Heart left ventricle (tissue), 16 donors: ENCODE results near the gene VRTN. TPM values are rescaled to one million over a fixed set of nuclear protein-coding genes. Genes with fewer than 3 reads are reported as not detected.

Experiments
- ATAC-seq, 4 donors: fragments of 200-7000 bp; cut with Tn5 transposase; one replicate each; pipeline ENCODE4 v1.9.1; 2020 to 2022; ENCODE audit warnings: moderate library complexity in 4 of 4, mild to moderate bottlenecking in 3 of 4, moderate number of reproducible peaks in 1 of 4
- DNase-seq, 5 donors: peaks; one replicate each; pipeline ENCODE4 v3.0.0-alpha.2; 2020
- H3K27ac ChIP-seq, 12 donors: fragments of 200-600 bp; sonication (generic) in 4 of 12; one replicate each; pipeline versions ENCODE4 v1.5.0 to v1.8.0; 2016 to 2022; ENCODE audit warnings: mild to moderate bottlenecking in 2 of 12
- H3K27me3 ChIP-seq, 9 donors: fragments of 200-600 bp; sonication (generic) in 2 of 9; one replicate each; pipeline versions ENCODE4 v1.5.1 to v1.8.0; 2016 to 2022; ENCODE audit warnings: mild to moderate bottlenecking in 3 of 9
- H3K36me3 ChIP-seq, 9 donors: fragments of 200-600 bp; sonication (generic) in 2 of 9; one replicate each; pipeline versions ENCODE4 v1.5.0 to v1.8.0; 2018 to 2022; ENCODE audit warnings: mild to moderate bottlenecking in 2 of 9
- H3K4me1 ChIP-seq, 12 donors: fragments of 200-600 bp; sonication (generic) in 4 of 12; one replicate each; pipeline versions ENCODE4 v1.5.0 to v1.8.0; 2016 to 2022; ENCODE audit warnings: mild to moderate bottlenecking in 3 of 12
- H3K4me3 ChIP-seq, 12 donors: fragments of 200-600 bp; sonication (generic) in 4 of 12; one replicate each; pipeline versions ENCODE4 v1.5.0 to v1.8.0; 2017 to 2022; ENCODE audit warnings: mild to moderate bottlenecking in 9 of 12, moderate library complexity in 4 of 12
- H3K9me3 ChIP-seq, 12 donors: fragments of 200-600 bp; sonication (generic) in 4 of 12; one replicate each; pipeline versions ENCODE4 v1.5.0 to v1.8.0; 2016 to 2022; ENCODE audit warnings: mild to moderate bottlenecking in 1 of 12
- POLR2A ChIP-seq, 2 donors: fragments of 450-650 bp; IDR thresholded peaks; one replicate each; pipeline ENCODE4 v1.6.1; 2017; ENCODE audit warnings: antibody characterized with exemption in 2 of 2, mild to moderate bottlenecking in 2 of 2, moderate library complexity in 2 of 2
- WGBS, 4 donors: extraction: QIAGEN DNeasy Blood & Tissue Kit in 2 of 4; methylation state at CpG; one replicate each; pipeline versions ENCODE4 v1.1.5 to v1.1.7; 2013 to 2018; 5-methylcytosine and 5-hydroxymethylcytosine counted together
- intact Hi-C, 10 donors: fragments of 100-400 bp; cut with DNase I; formaldehyde crosslinking; loops; one replicate each; pipeline versions ENCODE4 v1.11.1 to v1.14.2; 2022
- polyA plus RNA-seq, 2 donors: library from polyadenylated mRNA; stranded (reverse); fragments of 200-250 nt; gene quantifications; one replicate each; pipeline ENCODE4 v1.2.3, GENCODE V29; 2013
- total RNA-seq, 9 donors: library from RNA; depleted of rRNA in 2 of 9; stranded (reverse); fragments of >200 nt in 2 of 9; fragmentation: NEBNext Ultra II Directional in 3 of 9; extraction: Animal tissue kit (Norgen Biotek cat#: 25700) in 3 of 9; gene quantifications; one replicate each; pipeline versions ENCODE4 v1.1.0 to v1.2.4, GENCODE V29; 2016 to 2023
- TF ChIP-seq, protein P1 (sequence below), 12 donors: fragments of 200-600 bp; sonication (generic) in 4 of 12; IDR thresholded peaks; one replicate each; pipeline versions ENCODE4 v1.5.0 to v1.8.0; 2018 to 2022; ENCODE audit warnings: antibody characterized with exemption in 12 of 12, mild to moderate bottlenecking in 5 of 12
- donor health status: ischemic (EF 13 %, LVEDD 7.1; RV severe dilation, severe dysfunction).
- donor health status: healthy with polysubstance abuse.
- donor health status: DM: no; HTN: yes; CAD: no.
- donor health status: DM: no; HTN: no; CAD: no.
- donor health status: ischemic (EF 25% LVEDD 6.9; RV normal size, moderate dysfunction).
- donor health status: ischemic (EF 25% LVEDD 5.7; RV mildly dilated, moderate dysfunction).
- donor health status: healthy.
- donor health status: DM: yes; HTN: yes; CAD: no.
- donor health status: ischemic (EF 35%, LVEDD 5.7; RV mildly dilated, moderate dysfunction).
- donor health status: nonischemic (EF 11% LVEDD 7.7; RV severe dilation, severe dysfunction).
- donor health status: DM: yes; HTN: yes; CAD: no.
- donor health status: PGD.
- donor health status: ischemic (EF 29% LVEDD 5.4; RV normal size, mild dysfunction).
- donor health status: nonischemic (EF 23%, LVEDD 6.1; RV moderate dilation, normal function).

The VRTN gene
- total and polyA plus RNA-seq, 11 donors, result not detected

DNA sequence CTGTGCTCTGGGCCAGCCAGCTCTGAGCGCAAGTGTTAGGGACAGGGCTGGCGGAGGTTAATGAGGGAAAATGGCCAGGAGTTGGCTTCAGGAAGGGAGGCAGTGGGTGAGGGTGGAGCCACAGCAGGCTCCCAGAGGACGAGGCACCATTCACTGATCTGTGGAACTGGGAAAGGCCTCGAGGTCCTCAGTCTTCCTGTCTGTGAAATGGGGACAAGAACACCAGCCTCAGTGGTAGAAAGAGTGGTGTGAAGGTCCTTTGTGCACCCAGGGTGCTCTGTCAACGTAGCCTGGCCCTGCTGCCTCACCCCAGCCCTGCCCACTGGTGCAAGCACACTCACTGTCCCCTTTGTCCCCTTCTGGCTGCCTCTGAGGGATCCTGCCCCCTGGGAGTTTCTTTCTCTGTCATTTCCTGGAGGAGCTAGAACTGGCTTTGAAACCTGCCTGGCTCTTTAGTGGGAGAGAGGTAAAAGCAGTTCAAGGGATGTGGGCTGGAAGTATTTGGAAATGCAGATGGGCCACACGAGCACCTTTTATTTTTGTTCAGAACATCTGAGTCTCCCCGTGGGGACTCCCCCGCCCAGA lies 52.7 kb downstream of the VRTN start:
- no peak for ATAC-seq
- DNase-seq, result no peak
- WGBS, 4 donors, result 38 to 48% (median 40%) methylated on average over 8 of the region's 8 CpGs
- no peaks in the 10 kb centered on the region for H3K36me3 ChIP-seq
- intact Hi-C loops, result no loop called here
- no peak overlapping the region for H3K4me3 ChIP-seq
- H3K9me3 ChIP-seq, result no peaks in the 10 kb centered on the region
- H3K27ac ChIP-seq, result peak overlapping the region in 2 of 12 donors; percentile 6 to 54
- H3K27me3 ChIP-seq, result peaks cover 0 to 5% (median 0%) of the 10 kb centered on the region in 9 donors
- no peak for TF ChIP-seq POLR2A (IDR thresholded peaks at IDR 0.05)
- TF ChIP-seq, protein P1, sequence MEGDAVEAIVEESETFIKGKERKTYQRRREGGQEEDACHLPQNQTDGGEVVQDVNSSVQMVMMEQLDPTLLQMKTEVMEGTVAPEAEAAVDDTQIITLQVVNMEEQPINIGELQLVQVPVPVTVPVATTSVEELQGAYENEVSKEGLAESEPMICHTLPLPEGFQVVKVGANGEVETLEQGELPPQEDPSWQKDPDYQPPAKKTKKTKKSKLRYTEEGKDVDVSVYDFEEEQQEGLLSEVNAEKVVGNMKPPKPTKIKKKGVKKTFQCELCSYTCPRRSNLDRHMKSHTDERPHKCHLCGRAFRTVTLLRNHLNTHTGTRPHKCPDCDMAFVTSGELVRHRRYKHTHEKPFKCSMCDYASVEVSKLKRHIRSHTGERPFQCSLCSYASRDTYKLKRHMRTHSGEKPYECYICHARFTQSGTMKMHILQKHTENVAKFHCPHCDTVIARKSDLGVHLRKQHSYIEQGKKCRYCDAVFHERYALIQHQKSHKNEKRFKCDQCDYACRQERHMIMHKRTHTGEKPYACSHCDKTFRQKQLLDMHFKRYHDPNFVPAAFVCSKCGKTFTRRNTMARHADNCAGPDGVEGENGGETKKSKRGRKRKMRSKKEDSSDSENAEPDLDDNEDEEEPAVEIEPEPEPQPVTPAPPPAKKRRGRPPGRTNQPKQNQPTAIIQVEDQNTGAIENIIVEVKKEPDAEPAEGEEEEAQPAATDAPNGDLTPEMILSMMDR (IDR thresholded peaks at IDR 0.05), result no peak
- H3K4me1 ChIP-seq, result peaks cover 0 to 27% (median 12%) of the 10 kb centered on the region in 12 donors

DNA sequence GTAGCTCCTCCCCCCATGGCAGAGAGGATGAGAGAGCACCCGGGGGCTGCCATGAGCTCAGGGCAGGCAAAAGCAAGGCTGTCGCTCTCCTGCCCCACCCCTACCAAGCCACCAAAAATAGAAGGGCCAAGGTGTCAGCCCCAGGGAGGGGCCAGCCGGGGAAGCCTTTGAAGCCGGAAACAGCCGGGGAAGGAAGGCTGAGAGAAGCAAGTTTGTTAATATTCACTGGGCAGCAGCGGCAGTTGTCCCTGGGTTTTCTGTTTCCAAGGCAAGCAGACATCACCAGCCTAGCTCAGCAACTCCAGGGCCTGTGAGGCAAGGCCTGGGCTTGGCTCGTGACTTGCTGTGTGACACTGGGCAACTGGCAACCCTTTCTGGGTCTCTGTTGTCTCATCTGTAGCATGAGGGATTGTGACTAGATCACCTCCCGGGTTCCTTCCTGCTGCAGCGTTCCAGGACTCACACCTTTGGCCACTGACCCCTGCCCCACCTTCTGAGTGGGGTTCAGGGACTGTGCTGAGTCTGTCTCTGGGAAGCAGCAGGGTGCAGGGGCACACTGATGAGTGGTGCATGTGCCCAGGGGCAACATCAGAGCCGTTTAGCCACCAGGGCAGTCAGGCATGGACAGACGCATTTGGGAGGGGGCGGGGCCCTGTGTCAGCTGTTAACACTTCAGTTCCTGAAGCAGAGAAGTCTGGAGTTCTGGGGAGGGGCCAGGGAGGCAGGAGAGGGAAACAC lies 53.4 kb downstream of the VRTN start:
- DNase-seq (peak in 4 of 5 donors; percentile 29 to 45 (median 38)), ATAC-seq (peak in 3 of 4 donors; percentile 60 to 76 (median 65))
- Histone ChIP-seq H3K27ac (peak overlapping the region in 2 of 12 donors; percentile 6 to 54), H3K9me3 (no peaks in the 10 kb centered on the region), H3K4me1 (peaks cover 0 to 27% (median 12%) of the 10 kb centered on the region in 12 donors), H3K27me3 (peaks cover 0 to 5% (median 0%) of the 10 kb centered on the region in 9 donors), H3K4me3 (peak overlapping the region in 3 of 12 donors; percentile 20 to 23 (median 21)), H3K36me3 (no peaks in the 10 kb centered on the region)
- TF ChIP-seq POLR2A (IDR thresholded peaks at IDR 0.05), result no peak
- TF ChIP-seq, protein P1 (IDR thresholded peaks at IDR 0.05), result no peak
- WGBS, 4 donors, result 4 to 8% (median 5%) methylated on average over 11 to 12 of the region's 12 CpGs
- intact Hi-C loops, result no loop called here

DNA sequence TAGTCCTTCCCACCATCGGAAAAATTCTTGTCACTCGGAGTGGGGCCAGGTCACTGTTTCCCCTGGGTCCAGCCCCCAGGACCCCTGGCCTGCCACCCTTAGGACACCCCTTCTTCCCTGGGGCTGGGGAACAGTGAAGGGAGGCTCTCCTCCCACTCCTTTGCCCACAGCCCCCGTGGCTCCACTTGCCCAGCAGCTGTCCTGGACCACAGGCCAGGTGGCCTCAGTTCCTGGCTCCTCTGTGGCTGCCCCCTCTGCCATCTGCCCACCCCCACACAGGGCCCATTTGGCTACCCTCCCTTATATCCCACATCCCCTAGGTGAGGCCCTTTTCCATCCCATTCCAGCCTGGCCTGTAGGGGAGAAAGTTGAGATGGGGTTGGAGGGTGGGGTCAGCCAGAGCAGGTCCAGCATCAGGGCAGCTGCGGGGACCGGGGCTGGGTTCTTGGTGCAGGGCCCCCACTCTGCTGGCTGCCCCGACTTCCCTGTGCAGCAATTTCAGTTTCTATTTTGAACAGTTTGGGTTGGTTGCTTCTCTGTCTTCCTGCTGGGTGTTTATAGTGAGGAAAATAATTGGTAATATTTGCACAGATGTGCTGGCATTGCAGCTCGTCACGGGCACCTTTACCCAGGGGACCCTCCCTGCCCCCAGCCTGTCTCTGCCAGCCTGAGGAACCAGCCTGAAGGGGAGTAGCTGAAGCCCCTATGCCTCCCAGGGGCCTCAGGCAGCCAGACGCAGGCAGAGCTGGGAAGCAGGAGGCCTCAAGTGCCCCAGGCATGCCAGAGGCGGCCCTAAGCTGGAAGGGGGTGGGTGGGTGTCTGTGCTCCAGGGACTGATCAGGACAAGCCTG lies 54.4 kb downstream of the VRTN start:
- Histone ChIP-seq H3K4me1 (peaks cover 0 to 27% (median 12%) of the 10 kb centered on the region in 12 donors), H3K27me3 (peaks cover 0 to 4% (median 0%) of the 10 kb centered on the region in 9 donors), H3K4me3 (no peak overlapping the region), H3K27ac (peak overlapping the region in 1 of 12 donors; percentile 54), H3K9me3 (no peaks in the 10 kb centered on the region), H3K36me3 (no peaks in the 10 kb centered on the region)
- no peak for DNase-seq
- 54 to 76% (median 66%) methylated on average over 8 to 10 of the region's 10 CpGs for WGBS, 4 donors
- intact Hi-C loops, result no loop called here
- TF ChIP-seq, protein P1 (IDR thresholded peaks at IDR 0.05), result no peak
- no peak for ATAC-seq
